Measurements from ENCODE around the gene AEBP1. TPM values are rescaled to one million over a fixed set of nuclear protein-coding genes. Genes with fewer than 3 reads are reported as not detected.

Gene AEBP1
- total RNA-seq, 1 donor from 2014 or later, result 21.7 TPM

DNA sequence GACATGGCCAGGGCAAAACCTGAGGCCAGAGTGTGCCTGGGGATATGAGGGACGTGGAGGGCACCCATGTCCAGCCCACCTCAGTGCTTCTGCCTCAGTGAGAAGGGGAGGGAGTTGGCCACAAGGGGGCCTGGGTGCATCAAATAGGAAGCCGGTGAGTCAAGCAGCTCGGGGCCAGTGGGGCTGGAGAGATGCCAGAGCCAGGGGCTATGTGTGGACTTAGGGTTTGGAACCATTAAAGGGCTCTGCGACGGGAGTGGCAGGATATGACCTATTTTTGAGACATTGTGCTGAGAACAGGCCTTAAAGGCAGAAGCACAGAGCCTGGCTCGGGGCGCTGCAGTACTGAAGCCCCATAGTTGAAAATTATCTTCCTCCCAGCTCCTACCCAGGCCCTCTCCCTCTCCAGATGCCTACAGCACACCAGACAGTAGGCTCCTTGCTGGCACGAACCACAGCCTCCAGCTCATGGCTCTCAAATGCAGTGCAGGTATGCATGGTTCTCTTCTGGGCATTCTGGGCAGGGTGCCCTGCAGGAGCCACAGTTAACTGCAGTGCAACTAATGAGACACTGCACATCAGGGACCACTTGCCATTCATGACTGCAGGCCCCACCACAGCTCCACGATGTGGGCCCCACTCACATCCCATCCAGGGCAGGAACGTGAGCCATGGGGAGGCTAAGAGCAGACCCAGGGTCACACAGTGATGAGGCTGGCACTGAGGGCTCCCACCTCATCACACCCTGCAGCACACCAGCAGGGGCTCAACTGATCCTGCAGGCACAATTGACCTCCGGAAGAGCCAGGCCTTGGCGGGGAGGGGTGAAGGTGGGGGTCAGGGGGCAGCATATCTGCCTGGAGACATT is 31.5 kb upstream of the AEBP1 start:
- CTCF ChIA-PET, result interaction anchor here (0.7 to 1.6 kb wide), 10 partner anchors 8 to 417 kb away, joined by 3 to 11 read pairs (median 3); partner anchors contain the start of genes NUDCD3 and YKT6

DNA sequence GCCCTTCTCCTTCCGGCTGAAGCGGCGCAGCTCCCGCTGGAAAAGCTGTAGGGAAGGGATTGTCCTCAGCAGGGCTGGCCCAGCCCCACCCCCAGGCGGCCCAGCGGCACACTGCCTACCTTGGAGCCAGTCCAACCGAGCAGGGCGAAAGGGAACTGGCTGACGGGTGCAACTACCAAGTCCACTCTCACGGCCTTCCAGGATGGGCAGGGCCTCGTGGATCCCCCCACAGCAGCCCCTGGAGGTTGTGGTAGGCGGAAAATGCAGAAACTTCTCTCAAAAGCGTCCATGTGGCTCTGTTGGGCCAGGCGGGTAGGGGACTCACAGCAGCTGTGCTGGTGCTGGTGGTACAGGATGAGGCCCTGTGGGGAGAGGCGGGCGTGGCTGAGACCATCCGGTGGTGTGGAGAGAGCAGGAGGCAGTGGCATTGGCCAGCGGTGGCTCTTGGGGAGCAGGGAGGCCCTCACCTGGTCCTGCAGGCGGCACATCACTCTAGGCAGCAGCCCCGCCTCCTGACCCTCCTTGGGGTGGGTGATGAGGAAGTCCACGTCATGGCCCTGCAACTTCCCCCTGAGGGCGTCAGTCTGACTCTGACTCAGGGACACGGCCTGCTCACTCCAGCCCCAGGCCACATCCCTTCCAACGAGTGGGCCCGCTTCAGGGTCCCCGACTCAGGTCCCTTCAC is 30.3 kb upstream of the AEBP1 start:
- H3K4me3 Mint-ChIP-seq, result peak overlapping the region; percentile 61
- POLR2A ChIA-PET, result interaction anchor here (1.0 to 1.4 kb wide), 3 partner anchors 8 to 29 kb away, joined by 4 to 7 read pairs (median 7); partner anchors contain the start of gene DBNL
- intact Hi-C loops (cut with micrococcal nuclease), result loop anchor here (1.0 to 2.0 kb wide), 6 partner anchors 8 to 403 kb away; partner anchors contain the start of genes POLD2, POLM and YKT6

More for the DNA sequence above, 31.5 kb upstream of the AEBP1 start:
- Mint-ChIP-seq H3K36me3 (ENCODE audit: low read depth) (peaks cover 55% of the 10 kb centered on the region), H3K27ac (peak overlapping the region; percentile 90), H3K27me3 (no peaks in the 10 kb centered on the region), H3K4me3 (no peak overlapping the region), H3K9me3 (no peaks in the 10 kb centered on the region), H3K4me1 (peaks cover 84% of the 10 kb centered on the region)
- no peak for TF ChIP-seq CTCF (IDR thresholded peaks at IDR 0.05)
- ATAC-seq (ENCODE audit: low read depth) (peak; percentile 22), DNase-seq (no peak)
- POLR2A ChIA-PET, result interaction anchor here (0.6 to 1.3 kb wide), 7 partner anchors 8 to 537 kb away, joined by 3 to 6 read pairs (median 5); partner anchors contain the start of gene DBNL
- intact Hi-C loops (cut with micrococcal nuclease), result loop anchor here (1.0 kb wide), 1 partner anchor 124 kb away; no protein-coding TSS in a partner anchor

DNA sequence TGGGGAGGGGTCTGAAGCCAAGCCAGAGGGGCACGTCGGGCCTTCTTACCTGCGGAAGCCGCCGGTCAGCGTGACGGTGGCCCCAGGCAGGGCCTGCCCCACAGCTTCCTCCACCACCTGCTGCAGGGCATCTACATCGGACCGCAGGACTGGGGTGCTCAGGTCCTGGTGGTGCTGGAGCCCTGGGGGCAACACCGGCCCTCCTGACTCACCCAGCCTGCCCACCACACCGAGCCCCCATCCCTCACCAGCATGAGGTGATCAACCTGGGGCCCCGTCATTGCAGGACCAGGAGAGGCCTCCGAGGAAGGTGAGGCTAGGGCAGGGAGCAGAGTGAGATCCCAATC is 29.8 kb upstream of the AEBP1 start:
- ChIA-PET CTCF (interaction anchor here (1.4 to 2.0 kb wide), 3 partner anchors 9 to 30 kb away, joined by 3 to 5 read pairs (median 4); partner anchors contain the start of gene DBNL), POLR2A (interaction anchor here (1.0 to 1.4 kb wide), 5 partner anchors 8 to 49 kb away, joined by 3 to 7 read pairs (median 5); partner anchors contain the start of genes DBNL and POLD2)
- H3K27ac Mint-ChIP-seq, result peak overlapping the region; percentile 90
- ATAC-seq (ENCODE audit: low read depth) (peak; percentile 15), DNase-seq (no peak)
- peaks cover 71% of the 10 kb centered on the region for H3K36me3 Mint-ChIP-seq (ENCODE audit: low read depth)
- no peaks in the 10 kb centered on the region for H3K27me3 Mint-ChIP-seq
- intact Hi-C loops (cut with micrococcal nuclease), result loop anchor here (1.0 to 2.0 kb wide), 6 partner anchors 8 to 402 kb away; partner anchors contain the start of genes POLD2, POLM and YKT6
- H3K9me3 Mint-ChIP-seq, result no peaks in the 10 kb centered on the region
- no peak for TF ChIP-seq CTCF (IDR thresholded peaks at IDR 0.05)
- peaks cover 87% of the 10 kb centered on the region for H3K4me1 Mint-ChIP-seq
- H3K4me3 Mint-ChIP-seq, result peak overlapping the region; percentile 61

More for the DNA sequence above, 30.3 kb upstream of the AEBP1 start:
- DNase-seq, result peak; percentile 77
- Mint-ChIP-seq H3K4me1 (peaks cover 86% of the 10 kb centered on the region), H3K9me3 (no peaks in the 10 kb centered on the region), H3K36me3 (ENCODE audit: low read depth) (peaks cover 67% of the 10 kb centered on the region), H3K27me3 (no peaks in the 10 kb centered on the region), H3K27ac (peak overlapping the region; percentile 90)
- CTCF ChIA-PET, result interaction anchor here (1.5 to 2.0 kb wide), 3 partner anchors 10 to 54 kb away, joined by 3 to 5 read pairs (median 3); no protein-coding TSS in a partner anchor
- no peak for TF ChIP-seq CTCF (IDR thresholded peaks at IDR 0.05)
- peak; percentile 96 for ATAC-seq (ENCODE audit: low read depth)

GRCh38 chr7:44075296-44076075 is 28.7 kb upstream of the AEBP1 start:
- H3K9me3 Mint-ChIP-seq, result no peaks in the 10 kb centered on the region
- DNase-seq (no peak), ATAC-seq (ENCODE audit: low read depth) (no peak)
- H3K36me3 Mint-ChIP-seq (ENCODE audit: low read depth), result peaks cover 79% of the 10 kb centered on the region
- H3K27me3 Mint-ChIP-seq, result no peaks in the 10 kb centered on the region
- ChIA-PET CTCF (interaction anchor here (1.4 to 2.0 kb wide), 3 partner anchors 8 to 31 kb away, joined by 3 to 5 read pairs (median 4); partner anchors contain the start of gene DBNL), POLR2A (interaction anchor here (0.7 to 1.4 kb wide), 6 partner anchors 9 to 48 kb away, joined by 3 to 7 read pairs (median 4); partner anchors contain the start of genes DBNL, PGAM2 and POLD2)
- no peak overlapping the region for H3K4me3 Mint-ChIP-seq
- intact Hi-C loops (cut with micrococcal nuclease), result loop anchor here (2.0 kb wide), 2 partner anchors 125 to 401 kb away; partner anchors contain the start of gene YKT6
- H3K27ac Mint-ChIP-seq, result peak overlapping the region; percentile 90
- H3K4me1 Mint-ChIP-seq, result peaks cover 89% of the 10 kb centered on the region
- no peak for TF ChIP-seq CTCF (IDR thresholded peaks at IDR 0.05)

Measured in activated B cell treated with CpG ODN at 0.5 μM for 24 hours (primary cell).